HepG2 (cell line): ENCODE data around the gene FBXO33.

Experiments
- ASH2L ChIP-seq: fragments of 300-600, 200-600 bp; sonication (generic); IDR thresholded peaks from 2 replicates; pipeline ENCODE4 v1.7.0; 2017; ENCODE audit warnings: low read depth, mild to moderate bottlenecking, moderate library complexity, mixed read lengths, low read length; ENCODE audit not compliant: insufficient read length
- CTCF ChIP-seq: sonication (generic); formaldehyde crosslinking; IDR thresholded peaks from 2 replicates; pipeline ENCODE4 v1.5.0; 2020; ENCODE audit warnings: mild to moderate bottlenecking, missing genetic modification reagents, moderate library complexity
- EZH2 ChIP-seq: conservative IDR thresholded peaks from 2 replicates; pipeline ENCODE4 v1.6.1; 2012; ENCODE audit warnings: mild to moderate bottlenecking, low read depth, low read length, moderate library complexity
- HMG20A ChIP-seq: IDR thresholded peaks from 2 replicates; pipeline ENCODE4 v1.6.1; 2016; ENCODE audit warnings: borderline replicate concordance
- JUNB ChIP-seq: sonication (generic); formaldehyde crosslinking; IDR thresholded peaks from 2 replicates; pipeline ENCODE4 v1.8.0; 2022; ENCODE audit warnings: missing genetic modification reagents, mild to moderate bottlenecking, borderline replicate concordance
- NFATC3 ChIP-seq: sonication (generic); formaldehyde crosslinking; IDR thresholded peaks from 2 replicates; pipeline ENCODE4 v1.5.1; 2020; ENCODE audit warnings: mild to moderate bottlenecking, missing genetic modification reagents
- REST ChIP-seq, 2 experiments: IDR thresholded peaks; 2 replicates each; pipeline ENCODE4 v1.6.1; 2011 to 2012; ENCODE audit warnings: low read length in 2 of 2, borderline replicate concordance in 1 of 2, low read depth in 1 of 2, mild to moderate bottlenecking in 1 of 2, moderate library complexity in 1 of 2
- SALL2 ChIP-seq: sonication (generic); formaldehyde crosslinking; IDR thresholded peaks from 2 replicates; pipeline ENCODE4 v1.8.1; 2023; ENCODE audit warnings: mild to moderate bottlenecking, missing genetic modification reagents, inconsistent platforms
- STAT6 ChIP-seq: sonication (generic); formaldehyde crosslinking; IDR thresholded peaks from 2 replicates; pipeline ENCODE4 v1.4.0; 2020; ENCODE audit warnings: missing genetic modification reagents, mild to moderate bottlenecking, borderline replicate concordance
- YY1 ChIP-seq: IDR thresholded peaks from 2 replicates; pipeline ENCODE4 v1.6.1; 2011; ENCODE audit warnings: low read length, low read depth, moderate library complexity, mild to moderate bottlenecking; ENCODE audit not compliant: insufficient read depth, insufficient replicate concordance
- ZMYM2 ChIP-seq: sonication (generic); formaldehyde crosslinking; IDR thresholded peaks from 2 replicates; pipeline ENCODE4 v1.8.0; 2022; ENCODE audit warnings: mild to moderate bottlenecking, missing genetic modification reagents
- ZNF354B ChIP-seq: sonication (generic); formaldehyde crosslinking; IDR thresholded peaks from 2 replicates; pipeline ENCODE4 v1.8.0; 2022; ENCODE audit warnings: mild to moderate bottlenecking, missing genetic modification reagents
- ZSCAN20 ChIP-seq: sonication (generic); formaldehyde crosslinking; IDR thresholded peaks from 2 replicates; pipeline ENCODE4 v1.4.0; 2020; ENCODE audit warnings: missing genetic modification reagents, mild to moderate bottlenecking, borderline replicate concordance

GRCh38 chr14:39384177-39384576 is 48.1 kb downstream of the FBXO33 start:
- TF ChIP-seq YY1 (no peak), JUNB (CRISPR knock-in tag) (no peak), REST (IDR thresholded peaks at IDR 0.05; ENCODE audit: borderline replicate concordance in 1 of 2, low read depth in 1 of 2, low read length in 2 of 2) (no peak), SALL2 (no peak), ASH2L (no peak), ZSCAN20 (CRISPR knock-in tag) (no peak), ZNF354B (CRISPR knock-in tag) (no peak), EZH2 (no peak), CTCF (CRISPR knock-in tag) (no peak), ZMYM2 (no peak), STAT6 (CRISPR knock-in tag) (no peak), HMG20A (no peak), NFATC3 (no peak)
